GM23338 (cell line): ENCODE data around the gene COMP. TPM values are rescaled to one million over a fixed set of nuclear protein-coding genes. Genes with fewer than 3 reads are reported as not detected.

ENCODE experiments used
- ATAC-seq: fragments of 200-7000 bp; cut with Tn5 transposase; 3 replicates; pipeline ENCODE4 v1.9.1; 2020
- DNase-seq: peaks from one replicate; pipeline ENCODE4 v3.0.0-alpha.2; 2015; ENCODE audit warnings: low spot score
- H2AFZ ChIP-seq: fragments of 200-600 bp; sonication (generic); 2 replicates; pipeline ENCODE4 v1.8.0; 2016; ENCODE audit warnings: antibody characterized with exemption, mild to moderate bottlenecking, moderate library complexity
- H3F3A ChIP-seq: fragments of 200-600 bp; sonication (generic); replicated peaks from 2 replicates; pipeline ENCODE4 v1.8.0; 2017; ENCODE audit warnings: antibody characterized with exemption, mixed run types, low read depth
- H3K27ac ChIP-seq: fragments of 200-600 bp; sonication (generic); 2 replicates; pipeline ENCODE4 v1.6.1; 2016; ENCODE audit warnings: low read depth
- H3K27me3 ChIP-seq: fragments of 200-600 bp; sonication (generic); 2 replicates; pipeline ENCODE4 v1.8.0; 2016; ENCODE audit warnings: mild to moderate bottlenecking, mixed run types, moderate library complexity; ENCODE audit not compliant: insufficient read depth
- H3K36me3 ChIP-seq: fragments of 200-600 bp; sonication (generic); 2 replicates; pipeline ENCODE4 v1.8.0; 2016; ENCODE audit warnings: mild to moderate bottlenecking; ENCODE audit not compliant: insufficient read depth
- H3K4me1 ChIP-seq: fragments of 200-600 bp; sonication (generic); 2 replicates; pipeline ENCODE4 v1.8.0; 2016; ENCODE audit warnings: mild to moderate bottlenecking, moderate library complexity; ENCODE audit not compliant: insufficient read depth
- H3K4me2 ChIP-seq: fragments of 200-600 bp; sonication (generic); 2 replicates; pipeline ENCODE4 v1.7.1; 2017; ENCODE audit warnings: mixed run types
- H3K4me3 ChIP-seq: fragments of 200-600 bp; sonication (generic); 2 replicates; pipeline ENCODE4 v1.6.1; 2016; ENCODE audit warnings: mixed run types
- H3K79me2 ChIP-seq: fragments of 200-600 bp; sonication (generic); replicated peaks from 2 replicates; pipeline ENCODE4 v1.8.0; 2017; ENCODE audit warnings: mild to moderate bottlenecking; ENCODE audit not compliant: insufficient read depth
- H3K9me2 ChIP-seq: fragments of 200-600 bp; sonication (generic); 2 replicates; pipeline ENCODE4 v1.8.0; 2017; ENCODE audit not compliant: insufficient read depth
- H4K20me1 ChIP-seq: fragments of 200-600 bp; sonication (generic); replicated peaks from 2 replicates; pipeline ENCODE4 v1.8.0; 2017; ENCODE audit warnings: mild to moderate bottlenecking; ENCODE audit not compliant: insufficient read depth
- H3K27ac Mint-ChIP-seq: 2 replicates; pipeline ENCODE4 v1.8.0; 2020; ENCODE audit warnings: inconsistent platforms, mild to moderate bottlenecking, moderate library complexity, mixed read lengths
- H3K27me3 Mint-ChIP-seq: 3 replicates; pipeline ENCODE4 v1.8.0; 2022; ENCODE audit warnings: low read depth, mild to moderate bottlenecking, moderate library complexity, mixed read lengths, inconsistent platforms; ENCODE audit not compliant: insufficient read depth, poor library complexity
- H3K36me3 Mint-ChIP-seq: 3 replicates; pipeline ENCODE4 v1.8.0; 2021; ENCODE audit warnings: low read depth, mild to moderate bottlenecking, inconsistent platforms, moderate library complexity, mixed read lengths
- H3K4me1 Mint-ChIP-seq: 3 replicates; pipeline ENCODE4 v1.8.0; 2020; ENCODE audit warnings: mild to moderate bottlenecking, inconsistent platforms, mixed read lengths
- H3K4me3 Mint-ChIP-seq: 3 replicates; pipeline ENCODE4 v1.8.0; 2021; ENCODE audit warnings: moderate library complexity, mild to moderate bottlenecking, inconsistent platforms, mixed read lengths
- H3K9me3 Mint-ChIP-seq: 3 replicates; pipeline ENCODE4 v1.8.0; 2020; ENCODE audit warnings: moderate library complexity, mild to moderate bottlenecking, inconsistent platforms, mixed read lengths
- CTCF ChIP-seq, 2 experiments: fragments of 200-600 bp in 1 of 2; sonication (generic) in 1 of 2; conservative IDR thresholded peaks; 2 replicates each; pipeline versions ENCODE4 v1.5.1 to v1.6.1; 2016 to 2017; ENCODE audit warnings: antibody characterized with exemption in 2 of 2, low read depth in 2 of 2, mild to moderate bottlenecking in 2 of 2, moderate library complexity in 1 of 2
- EZH2 ChIP-seq: fragments of 200-600 bp; sonication (generic); IDR thresholded peaks from one replicate; pipeline ENCODE4 v1.8.0; 2017; ENCODE audit warnings: antibody characterized with exemption, mild to moderate bottlenecking, low read depth; ENCODE audit not compliant: unreplicated experiment
- EZH2phosphoT487 ChIP-seq: fragments of 200-600 bp; sonication (generic); IDR thresholded peaks from one replicate; pipeline ENCODE4 v1.8.1; 2018; ENCODE audit warnings: antibody characterized with exemption; ENCODE audit not compliant: unreplicated experiment
- POLR2AphosphoS5 ChIP-seq: IDR thresholded peaks from 2 replicates; pipeline ENCODE4 v1.6.1; 2016; ENCODE audit warnings: antibody characterized with exemption, low read depth
- ZNF114 ChIP-seq: fragments of 250-450 bp; sonication (Bioruptor Pico); IDR thresholded peaks from 2 replicates; pipeline ENCODE4 v1.5.0; 2020; ENCODE audit warnings: mild to moderate bottlenecking, moderate library complexity
- ZNF331 ChIP-seq: fragments of 250-450 bp; sonication (Bioruptor Pico); IDR thresholded peaks from 2 replicates; pipeline ENCODE4 v1.5.0; 2020; ENCODE audit warnings: low read depth, mild to moderate bottlenecking, moderate library complexity
- ZNF462 ChIP-seq: fragments of 250-450 bp; sonication (Bioruptor Pico); IDR thresholded peaks from 2 replicates; pipeline ENCODE4 v1.5.0; 2020; ENCODE audit warnings: mild to moderate bottlenecking, moderate library complexity
- polyA plus RNA-seq: library from polyadenylated mRNA; unstranded; fragments of >200 nt; fragmentation: Nextera tagmentation; extraction: Ambion mirVana; gene quantifications from 2 replicates; pipeline ENCODE4 v1.2.1, GENCODE V29; 2016
- total RNA-seq: library from RNA; depleted of rRNA; stranded (reverse); fragments of >200 nt; shearing (Covaris generic); gene quantifications from 2 replicates; pipeline ENCODE4 v1.2.3, GENCODE V29; 2014

COMP gene
- total and polyA plus RNA-seq, 2 experiments from 2014 or later: 0.58 to 0.63 TPM

- peaks cover 73% of the 10 kb centered on the region for H3K27me3 Mint-ChIP-seq
- no peak overlapping the region for H3K27ac Mint-ChIP-seq
- ATAC-seq (peak; percentile 7), DNase-seq (no peak)
- Histone ChIP-seq H4K20me1 (peaks cover 4% of the 10 kb centered on the region; the same call in 1 of the 2 replicates), H3F3A (no peaks in the 10 kb centered on the region), H3K4me2 (no peak overlapping the region), H3K9me2 (no peaks in the 10 kb centered on the region), H3K27ac (no peak overlapping the region), H3K79me2 (no peaks in the 10 kb centered on the region), H3K4me3 (no peak overlapping the region), H3K36me3 (no peaks in the 10 kb centered on the region), H3K4me1 (no peaks in the 10 kb centered on the region), H2AFZ (no peak overlapping the region), H3K27me3 (peaks cover 91% of the 10 kb centered on the region)
- TF ChIP-seq POLR2AphosphoS5 (no peak), CTCF (conservative IDR thresholded peaks at IDR 0.05; ENCODE audit: low read depth in 2 of 2) (peak; percentile 11 to 52; a peak in 2 of 4 replicates)
- no peaks in the 10 kb centered on the region for H3K36me3 Mint-ChIP-seq
- H3K9me3 Mint-ChIP-seq: no peaks in the 10 kb centered on the region
- no peaks in the 10 kb centered on the region for H3K4me1 Mint-ChIP-seq
- no peak overlapping the region for H3K4me3 Mint-ChIP-seq
Observed at GRCh38 chr19:18776288-18776594, 14.9 kb downstream of the COMP start.

- Mint-ChIP-seq H3K27me3 (peaks cover 72% of the 10 kb centered on the region), H3K4me1 (no peaks in the 10 kb centered on the region), H3K4me3 (no peak overlapping the region), H3K27ac (no peak overlapping the region), H3K9me3 (no peaks in the 10 kb centered on the region), H3K36me3 (no peaks in the 10 kb centered on the region)
- no peaks in the 10 kb centered on the region for H3K79me2 ChIP-seq
- H3K27me3 ChIP-seq: peaks cover 93% of the 10 kb centered on the region
- no peaks in the 10 kb centered on the region for H3K9me2 ChIP-seq
- peaks cover 4% of the 10 kb centered on the region; the same call in 1 of the 2 replicates for H4K20me1 ChIP-seq
- TF ChIP-seq ZNF331 (CRISPR knock-in tag): no peak
- TF ChIP-seq ZNF462 (CRISPR knock-in tag): no peak
- no peak for TF ChIP-seq CTCF (conservative IDR thresholded peaks at IDR 0.05; ENCODE audit: low read depth in 2 of 2)
- TF ChIP-seq ZNF114 (CRISPR knock-in tag): no peak
- no peak for TF ChIP-seq EZH2
- TF ChIP-seq POLR2AphosphoS5: no peak
- TF ChIP-seq EZH2phosphoT487: no peak
- no peaks in the 10 kb centered on the region for H3K36me3 ChIP-seq
- H2AFZ ChIP-seq: no peak overlapping the region
- no peak overlapping the region for H3K4me3 ChIP-seq
- DNase-seq: no peak
- H3K4me1 ChIP-seq: no peaks in the 10 kb centered on the region
- no peak for ATAC-seq
- no peak overlapping the region for H3K27ac ChIP-seq
- H3K4me2 ChIP-seq: no peak overlapping the region
- H3F3A ChIP-seq: no peaks in the 10 kb centered on the region
Observed at GRCh38 chr19:18775586-18776287, 15.4 kb downstream of the COMP start.
